ENCODE data around the gene TSSK2.

GRCh38 chr22:19098157-19098556, 33.0 kb upstream of the TSSK2 start:
- TF ChIP-seq POLR2A (IDR thresholded peaks at IDR 0.05; ENCODE audit: control extremely low read depth in 1 of 2, low read depth in 2 of 2, low read length in 2 of 2) = no peak
- TF ChIP-seq CTCF (IDR thresholded peaks at IDR 0.05; ENCODE audit: control extremely low read depth in 1 of 3, insufficient read depth in 1 of 3, low read depth in 1 of 3, low read length in 3 of 3) = no peak
- TF ChIP-seq EP300 (IDR thresholded peaks at IDR 0.05; ENCODE audit: borderline replicate concordance in 1 of 2, low read depth in 2 of 2, low read length in 2 of 2) = no peak
- TF ChIP-seq RXRA (IDR thresholded peaks at IDR 0.05; ENCODE audit: insufficient read depth, low read depth, low read length) = no peak
- TF ChIP-seq TBP (IDR thresholded peaks at IDR 0.05; ENCODE audit: low read depth, low read length) = no peak
- TF ChIP-seq CEBPB (IDR thresholded peaks at IDR 0.05; ENCODE audit: low read depth, low read length) = no peak
- TF ChIP-seq TEAD4 (IDR thresholded peaks at IDR 0.05; ENCODE audit: low read depth, low read length) = no peak

Measured in H1 (cell line).